ENCODE data around the gene JMJD7. TPM values are rescaled to one million over a fixed set of nuclear protein-coding genes. Genes with fewer than 3 reads are reported as not detected.

The JMJD7 gene
- total and polyA plus RNA-seq, 12 donors, result 4.0 to 20.6 (median 12.7) TPM

- no peak for DNase-seq
- no peaks in the 10 kb centered on the region for H3K36me3 ChIP-seq (replicated peaks in 1 of 2)
- H3K4me1 ChIP-seq (replicated peaks in 1 of 2), result peaks cover 4 to 8% of the 10 kb centered on the region in 2 donors
- H3K27ac ChIP-seq, result peak overlapping the region in 2 of 5 donors; percentile 44 to 65
- no peaks in the 10 kb centered on the region for H3K9me3 ChIP-seq (replicated peaks in 1 of 3)
- H3K27me3 ChIP-seq, result no peaks in the 10 kb centered on the region
- WGBS, 4 donors, result 84 to 91% (median 88%) methylated on average over 10 to 42 of the region's 42 CpGs
- H3K4me3 ChIP-seq, result no peak overlapping the region
- intact Hi-C loops (cut with DNase I), result no loop called here
- TF ChIP-seq CTCF (IDR thresholded peaks at IDR 0.05) (no peak), POLR2A (IDR thresholded peaks at IDR 0.05) (no peak)
Measured at GRCh38 chr15:41869770-41870688, 42.1 kb downstream of the JMJD7 start.

GRCh38 chr15:41870689-41871081 lies 42.8 kb downstream of the JMJD7 start:
- DNase-seq, result peak; percentile 75 to 95 (median 88)
- TF ChIP-seq CTCF (IDR thresholded peaks at IDR 0.05), result no peak
- TF ChIP-seq POLR2A (IDR thresholded peaks at IDR 0.05), result no peak
- no peaks in the 10 kb centered on the region for H3K36me3 ChIP-seq (replicated peaks in 1 of 2)
- H3K27ac ChIP-seq, result peak overlapping the region in 2 of 5 donors; percentile 44 to 65
- intact Hi-C loops (cut with DNase I), result no loop called here
- H3K4me3 ChIP-seq, result no peak overlapping the region
- no peaks in the 10 kb centered on the region for H3K27me3 ChIP-seq
- H3K9me3 ChIP-seq (replicated peaks in 1 of 3), result no peaks in the 10 kb centered on the region
- peaks cover 4 to 8% of the 10 kb centered on the region in 2 donors for H3K4me1 ChIP-seq (replicated peaks in 1 of 2)
- WGBS, 4 donors, result 35 to 65% (median 47%) methylated on average over 6 to 9 of the region's 9 CpGs

- no peaks in the 10 kb centered on the region for H3K36me3 ChIP-seq (replicated peaks in 1 of 2)
- TF ChIP-seq CTCF (IDR thresholded peaks at IDR 0.05) (no peak), POLR2A (IDR thresholded peaks at IDR 0.05) (no peak)
- no peaks in the 10 kb centered on the region for H3K9me3 ChIP-seq (replicated peaks in 1 of 3)
- no peak overlapping the region for H3K4me3 ChIP-seq
- peaks cover 4 to 8% of the 10 kb centered on the region in 2 donors for H3K4me1 ChIP-seq (replicated peaks in 1 of 2)
- peak overlapping the region in 2 of 5 donors; percentile 44 to 65 for H3K27ac ChIP-seq
- DNase-seq, result no peak
- intact Hi-C loops (cut with DNase I), result no loop called here
- WGBS, 4 donors, result 92 to 97% (median 94%) methylated on average over 7 to 19 of the region's 19 CpGs
- no peaks in the 10 kb centered on the region for H3K27me3 ChIP-seq
Measured at GRCh38 chr15:41871175-41871905, 43.4 kb downstream of the JMJD7 start.

- peaks cover 4 to 8% of the 10 kb centered on the region in 2 donors for H3K4me1 ChIP-seq (replicated peaks in 1 of 2)
- no peak overlapping the region for H3K4me3 ChIP-seq
- 90 to 96% (median 96%) methylated on average over 2 to 9 of the region's 9 CpGs for WGBS, 4 donors
- H3K9me3 ChIP-seq (replicated peaks in 1 of 3), result no peaks in the 10 kb centered on the region
- no peak for DNase-seq
- H3K36me3 ChIP-seq (replicated peaks in 1 of 2), result no peaks in the 10 kb centered on the region
- H3K27ac ChIP-seq, result no peak overlapping the region
- no peaks in the 10 kb centered on the region for H3K27me3 ChIP-seq
- no peak for TF ChIP-seq CTCF (IDR thresholded peaks at IDR 0.05)
- no peak for TF ChIP-seq POLR2A (IDR thresholded peaks at IDR 0.05)
- intact Hi-C loops (cut with DNase I), result no loop called here
Measured at GRCh38 chr15:41872166-41872747, 44.4 kb downstream of the JMJD7 start.
